WTC11 (cell line): ENCODE results near the gene NINL. TPM values are rescaled to one million over a fixed set of nuclear protein-coding genes. Genes with fewer than 3 reads are reported as not detected.

ENCODE experiments used
- ATAC-seq: fragments of 200-7000 bp; cut with Tn5 transposase; 2 replicates; pipeline ENCODE4 v1.10.0; 2021; ENCODE audit warnings: mild to moderate bottlenecking, moderate library complexity
- CTCF ChIA-PET: fragments of 300-600 bp; sonication (Branson Sonifier 250); formaldehyde crosslinking; loops from one replicate; lab custom pipeline; 2021; ENCODE audit warnings: antibody characterized with exemption; lab: Charles Lee
- POLR2A ChIA-PET: fragments of 350-600 bp; sonication (Branson Sonifier 250); formaldehyde crosslinking; loops from one replicate; lab custom pipeline; 2021; ENCODE audit warnings: antibody characterized with exemption; lab: Charles Lee
- DNase-seq: peaks from one replicate; pipeline ENCODE4 v3.0.0; 2021; ENCODE audit warnings: low spot score
- H3K27ac Mint-ChIP-seq: 2 replicates; pipeline ENCODE4 v1.8.0; 2021; ENCODE audit warnings: mixed read lengths
- H3K27me3 Mint-ChIP-seq: 2 replicates; pipeline ENCODE4 v1.8.0; 2021; ENCODE audit warnings: low read depth, mild to moderate bottlenecking, moderate library complexity, mixed read lengths
- H3K36me3 Mint-ChIP-seq: 2 replicates; pipeline ENCODE4 v1.8.0; 2021; ENCODE audit warnings: mixed read lengths
- H3K4me1 Mint-ChIP-seq: 2 replicates; pipeline ENCODE4 v1.8.0; 2022; ENCODE audit warnings: mixed read lengths
- H3K4me3 Mint-ChIP-seq: 2 replicates; pipeline ENCODE4 v1.8.0; 2021; ENCODE audit warnings: mild to moderate bottlenecking, moderate library complexity, mixed read lengths
- H3K9me3 Mint-ChIP-seq: 2 replicates; pipeline ENCODE4 v1.8.0; 2021; ENCODE audit warnings: mixed read lengths
- ATF1 ChIP-seq: sonication (generic); formaldehyde crosslinking; IDR thresholded peaks from 2 replicates; pipeline ENCODE4 v1.8.1; 2023; ENCODE audit warnings: mild to moderate bottlenecking, moderate library complexity, missing genetic modification reagents
- ATF3 ChIP-seq: sonication (generic); formaldehyde crosslinking; conservative IDR thresholded peaks from 2 replicates; pipeline ENCODE4 v1.8.1; 2022; ENCODE audit warnings: mild to moderate bottlenecking, missing genetic modification reagents
- CBFB ChIP-seq: sonication (generic); formaldehyde crosslinking; IDR thresholded peaks from 2 replicates; pipeline ENCODE4 v1.8.1; 2022; ENCODE audit warnings: mild to moderate bottlenecking, low read depth, missing genetic modification reagents
- FOXK1 ChIP-seq: sonication (generic); formaldehyde crosslinking; IDR thresholded peaks from 2 replicates; pipeline ENCODE4 v1.8.0; 2022; ENCODE audit warnings: mild to moderate bottlenecking, moderate library complexity, missing genetic modification reagents
- FOXP1 ChIP-seq: sonication (generic); formaldehyde crosslinking; IDR thresholded peaks from 2 replicates; pipeline ENCODE4 v1.8.0; 2022; ENCODE audit warnings: missing genetic modification reagents, mild to moderate bottlenecking, moderate library complexity, borderline replicate concordance
- GRHL2 ChIP-seq: fragments of 250-450 bp; sonication (Bioruptor Pico); IDR thresholded peaks from 2 replicates; pipeline ENCODE4 v1.8.0; 2022; ENCODE audit warnings: mild to moderate bottlenecking, moderate library complexity; ENCODE audit not compliant: insufficient replicate concordance, severe bottlenecking
- HMGXB4 ChIP-seq: sonication (generic); formaldehyde crosslinking; IDR thresholded peaks from 2 replicates; pipeline ENCODE4 v1.8.1; 2023; ENCODE audit warnings: mild to moderate bottlenecking, moderate library complexity, missing genetic modification reagents
- JAZF1 ChIP-seq: fragments of 250-450 bp; sonication (Bioruptor Pico); IDR thresholded peaks from 2 replicates; pipeline ENCODE4 v1.9.0; 2021; ENCODE audit warnings: moderate library complexity, mild to moderate bottlenecking, inconsistent platforms
- NFE2L1 ChIP-seq: sonication (generic); formaldehyde crosslinking; IDR thresholded peaks from 2 replicates; pipeline ENCODE4 v1.8.1; 2023; ENCODE audit warnings: missing genetic modification reagents
- PREB ChIP-seq: sonication (generic); formaldehyde crosslinking; IDR thresholded peaks from 2 replicates; pipeline ENCODE4 v1.8.1; 2022; ENCODE audit warnings: mild to moderate bottlenecking, missing genetic modification reagents, moderate library complexity, borderline replicate concordance
- STAT6 ChIP-seq: sonication (generic); formaldehyde crosslinking; conservative IDR thresholded peaks from 2 replicates; pipeline ENCODE4 v1.8.1; 2023; ENCODE audit warnings: mild to moderate bottlenecking, low read depth, missing genetic modification reagents, moderate library complexity
- TEAD4 ChIP-seq: sonication (generic); formaldehyde crosslinking; IDR thresholded peaks from 2 replicates; pipeline ENCODE4 v1.8.0; 2022; ENCODE audit warnings: mild to moderate bottlenecking, missing genetic modification reagents
- USF2 ChIP-seq: sonication (generic); formaldehyde crosslinking; IDR thresholded peaks from 2 replicates; pipeline ENCODE4 v1.8.1; 2023; ENCODE audit warnings: mild to moderate bottlenecking, missing genetic modification reagents, moderate library complexity
- ZBTB43 ChIP-seq: sonication (generic); formaldehyde crosslinking; IDR thresholded peaks from 2 replicates; pipeline ENCODE4 v1.8.1; 2023; ENCODE audit warnings: mild to moderate bottlenecking, missing genetic modification reagents
- ZNF425 ChIP-seq: fragments of 250-450 bp; sonication (Bioruptor Pico); conservative IDR thresholded peaks from 2 replicates; pipeline ENCODE4 v1.9.0; 2021; ENCODE audit warnings: mild to moderate bottlenecking
- total RNA-seq: library from RNA; stranded (reverse); gene quantifications from 3 replicates; pipeline ENCODE4 v1.2.3, GENCODE V29; 2021

The NINL gene
- total RNA-seq, 1 experiment from 2014 or later, result 36.0 TPM

- CTCF ChIA-PET, result interaction anchor here (1.2 to 2.7 kb wide), 2 partner anchors 11 to 51 kb away, joined by 3 to 13 read pairs; no protein-coding TSS in a partner anchor
- DNase-seq, result no peak
- Mint-ChIP-seq H3K4me3 (no peak overlapping the region), H3K9me3 (no peaks in the 10 kb centered on the region), H3K4me1 (peaks cover 2% of the 10 kb centered on the region), H3K27me3 (no peaks in the 10 kb centered on the region), H3K27ac (peak overlapping the region; percentile 65; the same call in 1 of the 2 replicates), H3K36me3 (peaks cover 41% of the 10 kb centered on the region)
- ATAC-seq, result peak; percentile 41; the same call in 1 of the 2 replicates
- no peak for TF ChIP-seq CBFB (CRISPR knock-in tag)
- no peak for TF ChIP-seq TEAD4 (CRISPR knock-in tag)
- no peak for TF ChIP-seq HMGXB4 (CRISPR knock-in tag)
- no peak for TF ChIP-seq USF2 (CRISPR knock-in tag)
- POLR2A ChIA-PET, result no interaction called here
Measured at GRCh38 chr20:25481235-25481917, 104.0 kb downstream of the NINL start.

GRCh38 chr20:25480797-25481196 lies 104.5 kb downstream of the NINL start:
- TF ChIP-seq FOXP1 (CRISPR knock-in tag) (no peak), ATF1 (CRISPR knock-in tag) (no peak), ZBTB43 (CRISPR knock-in tag) (no peak), GRHL2 (CRISPR knock-in tag) (no peak), ZNF425 (no peak), FOXK1 (CRISPR knock-in tag) (no peak)
- Mint-ChIP-seq H3K27ac (no peak overlapping the region), H3K27me3 (no peaks in the 10 kb centered on the region), H3K4me3 (no peak overlapping the region), H3K36me3 (peaks cover 41% of the 10 kb centered on the region), H3K4me1 (no peaks in the 10 kb centered on the region), H3K9me3 (no peaks in the 10 kb centered on the region)
- CTCF ChIA-PET, result interaction anchor here (2.7 kb wide), 1 partner anchor 10 kb away, joined by 13 read pairs; no protein-coding TSS in a partner anchor
- POLR2A ChIA-PET, result no interaction called here
- ATAC-seq (no peak), DNase-seq (no peak)

- no peaks in the 10 kb centered on the region for H3K9me3 Mint-ChIP-seq
- ATAC-seq (no peak), DNase-seq (no peak)
- no peak overlapping the region for H3K4me3 Mint-ChIP-seq
- ChIA-PET CTCF (interaction anchor here (2.7 kb wide), 1 partner anchor 10 kb away, joined by 13 read pairs; no protein-coding TSS in a partner anchor), POLR2A (no interaction called here)
- H3K4me1 Mint-ChIP-seq, result no peaks in the 10 kb centered on the region
- peaks cover 43% of the 10 kb centered on the region for H3K36me3 Mint-ChIP-seq
- no peak overlapping the region for H3K27ac Mint-ChIP-seq
- no peaks in the 10 kb centered on the region for H3K27me3 Mint-ChIP-seq
- TF ChIP-seq JAZF1 (CRISPR knock-in tag) (no peak), ZBTB43 (CRISPR knock-in tag) (no peak), NFE2L1 (CRISPR knock-in tag) (no peak), PREB (CRISPR knock-in tag) (no peak), ATF3 (CRISPR knock-in tag) (no peak), STAT6 (CRISPR knock-in tag) (no peak)
Measured at GRCh38 chr20:25480156-25480555, 105.2 kb downstream of the NINL start.
